Measurements from ENCODE around the gene LAMTOR1.

LAMTOR1 gene

GRCh38 chr11:72124046-72124445 is 20.9 kb upstream of the LAMTOR1 start:
- H3K27me3 ChIP-seq (replicated peaks; ENCODE audit: control insufficient read depth, insufficient read depth, low read length): no peaks in the 10 kb centered on the region
- no peak overlapping the region for H3K4me3 ChIP-seq (replicated peaks; ENCODE audit: low read depth, low read length)
- no peaks in the 10 kb centered on the region for H3K36me3 ChIP-seq (ENCODE audit: control insufficient read depth, insufficient read depth, low read length)
- no peak for TF ChIP-seq CTCF (IDR thresholded peaks at IDR 0.05; ENCODE audit: insufficient read depth, low read length, poor library complexity, severe bottlenecking)
- DNase-seq (ENCODE audit: extremely low read depth, insufficient read length): no peak

GRCh38 chr11:72123117-72123653 is 20.1 kb upstream of the LAMTOR1 start:
- H3K4me3 ChIP-seq (replicated peaks; ENCODE audit: low read depth, low read length): no peak overlapping the region
- DNase-seq (ENCODE audit: extremely low read depth, insufficient read length): no peak
- H3K36me3 ChIP-seq (ENCODE audit: control insufficient read depth, insufficient read depth, low read length): no peaks in the 10 kb centered on the region
- no peak for TF ChIP-seq CTCF (IDR thresholded peaks at IDR 0.05; ENCODE audit: insufficient read depth, low read length, poor library complexity, severe bottlenecking)
- no peaks in the 10 kb centered on the region for H3K27me3 ChIP-seq (replicated peaks; ENCODE audit: control insufficient read depth, insufficient read depth, low read length)

GRCh38 chr11:72122607-72123006 is 19.5 kb upstream of the LAMTOR1 start:
- no peaks in the 10 kb centered on the region for H3K36me3 ChIP-seq (ENCODE audit: control insufficient read depth, insufficient read depth, low read length)
- TF ChIP-seq CTCF (IDR thresholded peaks at IDR 0.05; ENCODE audit: insufficient read depth, low read length, poor library complexity, severe bottlenecking): no peak
- no peak for DNase-seq (ENCODE audit: extremely low read depth, insufficient read length)
- H3K27me3 ChIP-seq (replicated peaks; ENCODE audit: control insufficient read depth, insufficient read depth, low read length): no peaks in the 10 kb centered on the region
- no peak overlapping the region for H3K4me3 ChIP-seq (replicated peaks; ENCODE audit: low read depth, low read length)

GRCh38 chr11:72120930-72121329 is 17.8 kb upstream of the LAMTOR1 start:
- no peak for TF ChIP-seq CTCF (IDR thresholded peaks at IDR 0.05; ENCODE audit: insufficient read depth, low read length, poor library complexity, severe bottlenecking)
- H3K36me3 ChIP-seq (ENCODE audit: control insufficient read depth, insufficient read depth, low read length): no peaks in the 10 kb centered on the region
- no peak for DNase-seq (ENCODE audit: extremely low read depth, insufficient read length)
- no peaks in the 10 kb centered on the region for H3K27me3 ChIP-seq (replicated peaks; ENCODE audit: control insufficient read depth, insufficient read depth, low read length)
- H3K4me3 ChIP-seq (replicated peaks; ENCODE audit: low read depth, low read length): no peak overlapping the region

- no peak for DNase-seq (ENCODE audit: extremely low read depth, insufficient read length)
- H3K36me3 ChIP-seq (ENCODE audit: control insufficient read depth, insufficient read depth, low read length): no peaks in the 10 kb centered on the region
- TF ChIP-seq CTCF (IDR thresholded peaks at IDR 0.05; ENCODE audit: insufficient read depth, low read length, poor library complexity, severe bottlenecking): no peak
- no peaks in the 10 kb centered on the region for H3K27me3 ChIP-seq (replicated peaks; ENCODE audit: control insufficient read depth, insufficient read depth, low read length)
- H3K4me3 ChIP-seq (replicated peaks; ENCODE audit: low read depth, low read length): no peak overlapping the region
These were observed 16.1 kb upstream of the LAMTOR1 start for GRCh38 chr11:72119198-72119597.
